ENCODE data around the gene TEX47. TPM values are rescaled to one million over a fixed set of nuclear protein-coding genes. Genes with fewer than 3 reads are reported as not detected.

Gene TEX47
- total RNA-seq, 3 donors from 2014 or later, result not detected

DNA sequence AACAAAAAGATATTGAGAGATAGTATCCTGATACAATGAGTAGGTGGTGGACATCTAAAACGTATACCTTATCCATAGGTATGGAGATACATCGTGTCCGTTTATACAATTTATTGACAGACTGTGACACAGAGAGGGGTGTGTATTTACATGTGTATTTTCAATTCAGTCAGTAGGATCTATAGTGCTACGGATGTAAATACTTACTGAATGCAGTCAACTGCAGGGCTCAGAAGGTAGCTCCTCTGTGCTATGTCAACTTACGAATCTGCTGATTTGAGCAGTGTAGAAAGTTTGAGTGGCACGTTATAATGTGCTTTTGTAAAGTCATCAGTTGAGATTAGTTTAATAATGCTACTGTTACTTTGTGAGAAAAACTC, 35.4 kb downstream of the TEX47 start:
- Histone ChIP-seq H3K27me3 (peaks cover 3 to 59% of the 10 kb centered on the region in 2 donors), H3K4me1 (no peaks in the 10 kb centered on the region), H3K27ac (no peak overlapping the region), H3K36me3 (no peaks in the 10 kb centered on the region), H3K9me3 (no peaks in the 10 kb centered on the region), H3K4me3 (no peak overlapping the region)
- DNase-seq (ENCODE audit: low spot score in 2 of 2), result no peak
- intact Hi-C loops (cut with DNase I; ENCODE audit: low total_unique reads), result no loop called here
- TF ChIP-seq POLR2AphosphoS5 (IDR thresholded peaks at IDR 0.05) (no peak), POLR2A (IDR thresholded peaks at IDR 0.05) (no peak)
- TF ChIP-seq, protein P1, sequence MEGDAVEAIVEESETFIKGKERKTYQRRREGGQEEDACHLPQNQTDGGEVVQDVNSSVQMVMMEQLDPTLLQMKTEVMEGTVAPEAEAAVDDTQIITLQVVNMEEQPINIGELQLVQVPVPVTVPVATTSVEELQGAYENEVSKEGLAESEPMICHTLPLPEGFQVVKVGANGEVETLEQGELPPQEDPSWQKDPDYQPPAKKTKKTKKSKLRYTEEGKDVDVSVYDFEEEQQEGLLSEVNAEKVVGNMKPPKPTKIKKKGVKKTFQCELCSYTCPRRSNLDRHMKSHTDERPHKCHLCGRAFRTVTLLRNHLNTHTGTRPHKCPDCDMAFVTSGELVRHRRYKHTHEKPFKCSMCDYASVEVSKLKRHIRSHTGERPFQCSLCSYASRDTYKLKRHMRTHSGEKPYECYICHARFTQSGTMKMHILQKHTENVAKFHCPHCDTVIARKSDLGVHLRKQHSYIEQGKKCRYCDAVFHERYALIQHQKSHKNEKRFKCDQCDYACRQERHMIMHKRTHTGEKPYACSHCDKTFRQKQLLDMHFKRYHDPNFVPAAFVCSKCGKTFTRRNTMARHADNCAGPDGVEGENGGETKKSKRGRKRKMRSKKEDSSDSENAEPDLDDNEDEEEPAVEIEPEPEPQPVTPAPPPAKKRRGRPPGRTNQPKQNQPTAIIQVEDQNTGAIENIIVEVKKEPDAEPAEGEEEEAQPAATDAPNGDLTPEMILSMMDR (IDR thresholded peaks at IDR 0.05), result no peak

- intact Hi-C loops (cut with DNase I; ENCODE audit: low total_unique reads), result loop anchor here (5.0 kb wide), 1 partner anchor 767 kb away; no protein-coding TSS in a partner anchor
Measured at GRCh38 chr7:88759230-88760135, 36.1 kb downstream of the TEX47 start, which contains the start of gene ZNF804B. ZNF804B (plus strand) TSS chr7:88759700; CDS start chr7:88759977, 277 bp downstream.

GRCh38 chr7:88758381-88759229, 36.9 kb downstream of the TEX47 start:
- Histone ChIP-seq H3K9me3 (no peaks in the 10 kb centered on the region), H3K27ac (no peak overlapping the region), H3K4me3 (peak overlapping the region; percentile 20 to 62 (median 37)), H3K36me3 (no peaks in the 10 kb centered on the region), H3K27me3 (peaks cover 3 to 64% of the 10 kb centered on the region in 2 donors), H3K4me1 (no peaks in the 10 kb centered on the region)
- TF ChIP-seq, protein P1 (IDR thresholded peaks at IDR 0.05), result no peak
- TF ChIP-seq POLR2AphosphoS5 (IDR thresholded peaks at IDR 0.05), result no peak
- no peak for TF ChIP-seq POLR2A (IDR thresholded peaks at IDR 0.05)
- intact Hi-C loops (cut with DNase I; ENCODE audit: low total_unique reads), result loop anchor here (5.0 kb wide), 1 partner anchor 766 kb away; no protein-coding TSS in a partner anchor
- DNase-seq (ENCODE audit: low spot score in 2 of 2), result no peak

More at GRCh38 chr7:88759230-88760135, 36.1 kb downstream of the TEX47 start, which contains the start of gene ZNF804B:
- peaks cover 3 to 64% of the 10 kb centered on the region in 2 donors for H3K27me3 ChIP-seq
- H3K9me3 ChIP-seq, result no peaks in the 10 kb centered on the region
- no peak within 1 kb of the TSS for H3K27ac ChIP-seq
- no peaks in the 10 kb centered on the region for H3K4me1 ChIP-seq
- DNase-seq (ENCODE audit: low spot score in 2 of 2), result no peak
- TF ChIP-seq, protein P1 (IDR thresholded peaks at IDR 0.05), result no peak
- TF ChIP-seq POLR2AphosphoS5 (IDR thresholded peaks at IDR 0.05) (no peak), POLR2A (IDR thresholded peaks at IDR 0.05) (no peak)
- H3K4me3 ChIP-seq, result peak within 1 kb of the TSS; percentile 20 to 62 (median 37)
- no peaks in the 10 kb centered on the region for H3K36me3 ChIP-seq

DNA sequence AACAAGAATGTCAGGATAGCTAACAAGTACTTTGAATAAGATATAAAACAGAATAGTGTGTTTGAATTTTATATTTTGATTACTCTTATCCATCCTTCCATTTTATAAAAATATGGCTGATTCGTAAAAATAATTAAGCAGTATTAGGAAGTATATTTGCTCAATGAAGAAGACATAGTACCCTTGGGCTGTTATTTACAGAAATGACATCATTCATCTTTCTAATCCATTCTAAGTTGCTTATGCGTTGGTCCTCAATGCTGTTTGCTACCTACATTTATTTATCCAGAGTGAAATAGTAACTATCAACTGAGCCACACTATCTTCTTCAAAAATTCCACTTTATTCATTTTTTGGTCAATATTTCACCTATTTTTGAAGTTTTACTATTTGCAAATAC, 38.2 kb downstream of the TEX47 start:
- no peak overlapping the region for H3K27ac ChIP-seq
- TF ChIP-seq, protein P1 (IDR thresholded peaks at IDR 0.05), result no peak
- TF ChIP-seq POLR2A (IDR thresholded peaks at IDR 0.05) (no peak), POLR2AphosphoS5 (IDR thresholded peaks at IDR 0.05) (no peak)

More for the DNA sequence above, 38.2 kb downstream of the TEX47 start:
- DNase-seq (ENCODE audit: low spot score in 2 of 2), result no peak
- Histone ChIP-seq H3K4me1 (no peaks in the 10 kb centered on the region), H3K4me3 (no peak overlapping the region), H3K9me3 (no peaks in the 10 kb centered on the region), H3K36me3 (no peaks in the 10 kb centered on the region), H3K27me3 (peaks cover 3 to 70% of the 10 kb centered on the region in 2 donors)
- intact Hi-C loops (cut with DNase I; ENCODE audit: low total_unique reads), result loop anchor here (5.0 kb wide), 1 partner anchor 765 kb away; no protein-coding TSS in a partner anchor

All from breast epithelium (tissue), 4 donors.